Esophagus muscularis mucosa (tissue), 4 donors: ENCODE results near the gene MLXIPL.

Experiments
- EP300 ChIP-seq: sonication (generic); formaldehyde crosslinking; IDR thresholded peaks from one replicate; pipeline ENCODE4 v1.6.1; 2017; ENCODE audit warnings: antibody characterized with exemption
- POLR2A ChIP-seq: fragments of 450-650 bp; IDR thresholded peaks from one replicate; pipeline ENCODE4 v1.6.1; 2017; ENCODE audit warnings: antibody characterized with exemption, moderate library complexity, mild to moderate bottlenecking, low read depth
- POLR2AphosphoS5 ChIP-seq, 2 donors: sonication (generic); formaldehyde crosslinking; IDR thresholded peaks; one replicate each; pipeline ENCODE4 v1.6.1; 2017; ENCODE audit warnings: antibody characterized with exemption in 2 of 2
- TF ChIP-seq, protein P1 (sequence below), 3 experiments: fragments of 200-600 bp in 2 of 3; fragments of 450-650 bp in 1 of 3; sonication (generic) in 2 of 3; IDR thresholded peaks; one replicate each; pipeline ENCODE4 v1.5.1; 2017 to 2019; ENCODE audit warnings: antibody characterized with exemption in 3 of 3, mild to moderate bottlenecking in 2 of 3, moderate library complexity in 1 of 3

- TF ChIP-seq POLR2AphosphoS5 (IDR thresholded peaks at IDR 0.05) = no peak
- TF ChIP-seq, protein P1, sequence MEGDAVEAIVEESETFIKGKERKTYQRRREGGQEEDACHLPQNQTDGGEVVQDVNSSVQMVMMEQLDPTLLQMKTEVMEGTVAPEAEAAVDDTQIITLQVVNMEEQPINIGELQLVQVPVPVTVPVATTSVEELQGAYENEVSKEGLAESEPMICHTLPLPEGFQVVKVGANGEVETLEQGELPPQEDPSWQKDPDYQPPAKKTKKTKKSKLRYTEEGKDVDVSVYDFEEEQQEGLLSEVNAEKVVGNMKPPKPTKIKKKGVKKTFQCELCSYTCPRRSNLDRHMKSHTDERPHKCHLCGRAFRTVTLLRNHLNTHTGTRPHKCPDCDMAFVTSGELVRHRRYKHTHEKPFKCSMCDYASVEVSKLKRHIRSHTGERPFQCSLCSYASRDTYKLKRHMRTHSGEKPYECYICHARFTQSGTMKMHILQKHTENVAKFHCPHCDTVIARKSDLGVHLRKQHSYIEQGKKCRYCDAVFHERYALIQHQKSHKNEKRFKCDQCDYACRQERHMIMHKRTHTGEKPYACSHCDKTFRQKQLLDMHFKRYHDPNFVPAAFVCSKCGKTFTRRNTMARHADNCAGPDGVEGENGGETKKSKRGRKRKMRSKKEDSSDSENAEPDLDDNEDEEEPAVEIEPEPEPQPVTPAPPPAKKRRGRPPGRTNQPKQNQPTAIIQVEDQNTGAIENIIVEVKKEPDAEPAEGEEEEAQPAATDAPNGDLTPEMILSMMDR (IDR thresholded peaks at IDR 0.05) = no peak
- no peak for TF ChIP-seq POLR2A
- TF ChIP-seq EP300 = no peak
Measured at GRCh38 chr7:73644688-73645286, 20.5 kb upstream of the MLXIPL start.
